Measurements from ENCODE around the gene MAST2.
"Not testable (repeated sequence)": the region's sequence is repeated elsewhere in the genome, so short reads cannot be mapped to it uniquely, and the experiment has no call there.

The MAST2 gene

GRCh38 chr1:45848714-45849113 is 45.3 kb downstream of the MAST2 start:
- no peak overlapping the region for H3K4me3 ChIP-seq (ENCODE audit: low read length)
- no peak for DNase-seq (ENCODE audit: low read depth, low spot score)

DNA sequence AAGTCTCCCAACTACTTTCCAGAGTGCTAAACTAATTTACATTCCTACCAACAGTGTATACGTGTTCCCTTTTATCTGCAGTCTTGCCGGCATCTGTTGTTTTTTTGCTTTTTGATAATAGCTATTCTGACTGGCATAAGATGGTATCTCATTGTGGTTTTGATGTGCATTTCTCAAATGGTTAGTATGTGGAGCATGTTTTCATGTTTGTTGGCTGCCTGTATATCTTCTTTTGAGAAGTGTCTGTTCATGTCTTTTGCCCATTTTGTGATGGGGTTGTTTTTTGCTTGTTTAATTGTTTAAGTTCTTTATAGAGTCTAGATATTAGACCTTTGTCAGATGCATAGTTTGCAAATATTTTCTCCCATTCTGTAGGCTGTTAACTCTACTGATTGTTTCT is 46.6 kb downstream of the MAST2 start:
- DNase-seq (ENCODE audit: low read depth, low spot score) = no peak
- no peak overlapping the region for H3K4me3 ChIP-seq (ENCODE audit: low read length)

DNA sequence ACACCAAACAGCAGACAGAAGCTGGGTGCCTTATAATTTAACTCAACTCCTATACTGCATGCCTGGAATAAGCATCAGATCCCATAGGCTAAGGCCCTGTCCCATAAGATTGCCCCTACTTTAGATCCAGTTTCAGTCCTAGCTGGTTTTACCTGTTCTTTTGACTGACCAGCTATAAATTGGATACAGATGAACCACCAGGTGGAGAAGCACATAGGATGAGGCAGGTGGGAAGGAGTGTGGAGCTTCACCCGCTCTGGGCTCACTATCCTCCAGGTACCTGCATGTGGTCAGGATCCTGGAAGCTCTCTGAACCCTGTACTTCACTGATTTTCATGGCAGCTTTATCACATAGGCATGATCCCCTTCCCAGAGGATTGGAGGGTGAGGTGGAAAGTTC is 51.3 kb downstream of the MAST2 start:
- H3K4me3 ChIP-seq (ENCODE audit: low read length) = no peak overlapping the region
- DNase-seq (ENCODE audit: low read depth, low spot score) = no peak

DNA sequence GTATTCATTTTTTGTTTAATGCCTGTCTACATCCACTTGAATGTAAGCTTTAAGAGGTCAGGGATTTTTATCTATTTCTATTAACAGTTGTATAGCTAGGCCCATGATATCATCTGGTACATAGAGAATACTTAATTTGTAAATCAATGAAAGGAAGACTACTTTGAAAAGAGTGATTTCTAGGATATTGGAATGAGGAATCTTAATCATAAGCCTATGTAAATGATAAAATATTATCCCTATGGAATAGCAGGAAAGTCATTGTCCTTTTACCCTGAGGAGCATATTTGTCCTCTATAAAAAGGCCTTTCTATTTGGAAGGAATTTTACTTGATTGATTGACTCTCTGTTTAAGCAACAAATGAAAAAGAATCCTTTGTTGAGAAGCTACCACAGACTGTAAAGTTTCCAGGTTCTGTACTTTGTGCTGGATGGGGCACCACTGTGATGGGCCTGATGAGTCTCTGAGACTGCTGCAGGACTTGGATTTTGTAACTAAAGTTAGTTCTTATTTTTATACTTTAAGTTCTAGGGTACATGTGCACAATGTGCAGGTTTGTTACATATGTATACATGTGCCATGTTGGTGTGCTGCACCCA is 53.8 kb downstream of the MAST2 start:
- no peak for DNase-seq (ENCODE audit: low read depth, low spot score)
- H3K4me3 ChIP-seq (ENCODE audit: low read length) = no peak overlapping the region

DNA sequence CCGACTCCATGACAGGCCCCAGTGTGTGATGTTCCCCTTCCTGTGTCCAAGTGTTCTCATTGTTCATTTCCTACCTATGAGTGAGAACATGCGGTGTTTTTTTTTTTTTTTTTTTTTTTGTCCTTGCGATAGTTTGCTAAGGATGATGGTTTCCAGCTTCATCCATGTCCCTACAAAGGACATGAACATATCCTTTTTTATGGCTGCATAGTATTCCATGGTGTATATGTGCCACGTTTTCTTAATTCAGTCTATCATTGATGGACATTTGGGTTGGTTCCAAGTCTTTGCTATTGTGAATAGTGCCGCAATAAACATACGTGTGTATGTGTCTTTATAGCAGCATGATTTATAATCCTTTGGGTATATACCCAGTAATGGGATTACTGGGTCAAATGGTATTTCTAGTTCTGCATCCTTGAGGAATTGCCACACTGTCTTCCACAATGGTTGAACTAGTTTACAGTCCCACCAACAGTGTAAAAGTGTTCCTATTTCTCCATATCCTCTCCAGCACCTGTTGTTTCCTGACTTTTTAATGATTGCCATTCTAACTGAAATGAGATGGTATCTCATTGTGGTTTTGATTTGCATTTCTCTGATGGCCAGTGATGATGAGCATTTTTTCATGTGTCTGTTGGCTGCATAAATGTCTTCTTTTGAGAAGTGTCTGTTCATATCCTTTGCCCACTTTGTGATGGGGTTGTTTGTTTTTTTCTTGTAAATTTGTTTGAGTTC is 54.5 kb downstream of the MAST2 start:
- H3K4me3 ChIP-seq (ENCODE audit: low read length); DNase-seq (ENCODE audit: low read depth, low spot score): not testable (repeated sequence)

- no peak overlapping the region for H3K4me3 ChIP-seq (ENCODE audit: low read length)
- no peak for DNase-seq (ENCODE audit: low read depth, low spot score)
These were observed 55.8 kb downstream of the MAST2 start for GRCh38 chr1:45859221-45859620.

DNA sequence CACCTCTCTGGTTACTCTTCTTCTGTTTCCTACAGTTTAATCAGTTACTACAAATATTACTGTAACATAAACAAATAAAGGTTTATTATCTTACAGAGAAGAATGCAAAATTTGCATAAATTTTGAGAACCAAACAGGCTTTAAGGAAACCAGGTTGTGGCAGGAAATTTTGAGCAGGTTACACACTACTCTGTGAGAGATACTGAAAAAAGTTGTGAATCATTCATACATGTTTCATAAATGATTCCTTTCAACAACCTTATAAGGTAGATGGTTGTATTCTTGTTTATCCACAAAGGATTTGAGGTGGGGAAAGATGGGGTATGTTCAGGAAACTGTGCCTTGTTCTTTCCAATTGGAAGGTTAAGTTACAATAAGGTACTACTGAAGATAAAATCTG is 58.6 kb downstream of the MAST2 start:
- no peak overlapping the region for H3K4me3 ChIP-seq (ENCODE audit: low read length)
- no peak for DNase-seq (ENCODE audit: low read depth, low spot score)

DNA sequence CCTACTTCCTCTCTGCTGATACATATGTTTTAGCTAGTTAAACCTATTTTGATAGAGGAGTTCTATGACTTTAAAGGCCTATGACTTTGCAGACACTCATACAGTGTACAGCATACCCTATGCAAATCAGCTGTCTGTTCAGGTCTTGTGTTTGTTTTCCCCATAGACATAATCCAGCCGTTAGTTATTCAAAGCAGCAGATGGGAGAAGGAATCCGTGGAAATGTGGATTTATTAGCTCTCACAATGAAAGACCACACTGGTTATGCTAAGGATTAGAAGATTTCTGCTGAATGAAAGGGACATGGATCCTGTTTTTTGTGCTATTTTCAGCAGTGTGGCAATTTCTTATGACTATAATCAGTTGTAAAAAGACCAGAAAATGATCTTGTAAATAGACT is 59.8 kb downstream of the MAST2 start:
- H3K4me3 ChIP-seq (ENCODE audit: low read length) = no peak overlapping the region
- no peak for DNase-seq (ENCODE audit: low read depth, low spot score)

DNA sequence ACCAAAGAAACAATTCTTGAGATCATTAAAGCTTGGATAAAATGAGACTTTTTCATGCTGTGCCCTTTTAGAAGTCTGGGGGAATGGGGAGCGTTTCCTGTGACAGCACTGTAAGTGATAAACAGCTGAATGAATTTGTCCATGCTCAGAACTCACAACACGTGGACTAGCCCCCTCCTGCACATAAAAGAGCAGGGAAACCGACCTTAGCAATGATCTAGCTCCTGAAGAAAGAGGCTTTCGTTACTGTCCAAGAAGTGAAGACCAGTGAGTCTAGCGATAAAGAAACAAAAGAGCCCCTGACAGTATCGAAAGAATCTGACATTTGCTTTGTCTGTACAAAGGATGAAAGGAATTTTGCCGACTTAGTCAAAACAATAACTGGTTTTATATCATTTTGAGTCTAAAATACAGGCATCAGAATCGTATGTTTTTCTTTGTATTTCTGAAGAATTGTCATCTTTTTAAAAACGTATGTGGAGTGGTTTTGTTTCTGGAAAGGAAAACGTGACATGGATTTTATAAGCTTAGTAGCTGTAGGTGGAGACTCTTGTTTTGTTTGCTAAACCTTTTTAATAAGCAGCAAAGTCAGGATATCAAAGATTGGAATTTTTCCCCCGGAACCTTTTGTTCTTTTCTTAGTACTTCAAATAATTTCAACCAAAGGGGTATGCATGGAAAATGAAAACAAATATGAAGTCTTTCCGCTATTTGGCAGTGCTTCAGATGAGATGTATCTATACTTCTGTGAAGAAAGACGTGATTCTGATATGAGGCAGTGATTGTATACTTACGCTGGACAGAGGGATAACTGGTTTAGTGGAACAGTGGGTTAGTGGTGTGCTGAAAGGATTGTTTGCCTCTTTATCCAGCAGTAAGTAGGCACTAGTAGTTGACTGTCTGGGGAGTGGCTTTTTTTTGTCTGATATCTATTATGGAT is 61.0 kb downstream of the MAST2 start:
- no peak for DNase-seq (ENCODE audit: low read depth, low spot score)

GRCh38 chr1:45867697-45868348 is 64.4 kb downstream of the MAST2 start:
- peak; percentile 62 for DNase-seq (ENCODE audit: low read depth, low spot score)
- H3K4me3 ChIP-seq (ENCODE audit: low read length) = no peak overlapping the region

More for the DNA sequence above, 61.0 kb downstream of the MAST2 start:
- H3K4me3 ChIP-seq (ENCODE audit: low read length) = no peak overlapping the region

DNA sequence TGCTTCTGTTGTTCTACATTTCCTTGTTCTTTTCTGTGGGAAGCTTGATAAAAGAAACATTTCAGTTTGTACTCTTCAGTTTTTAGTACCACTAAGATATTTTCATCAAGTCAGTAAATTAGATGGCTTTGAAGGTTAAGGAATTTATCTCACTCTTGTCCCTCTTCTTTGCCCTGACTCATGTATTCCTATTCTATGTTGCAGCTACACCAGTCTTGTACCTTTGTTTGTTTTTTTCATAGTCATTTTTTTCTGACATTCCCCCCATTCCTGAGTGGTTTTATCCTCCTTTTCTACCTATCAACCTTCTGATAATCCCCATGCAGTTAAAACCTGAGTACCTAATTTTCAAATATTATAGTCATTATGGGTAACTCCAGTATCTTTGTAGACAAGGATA is 65.4 kb downstream of the MAST2 start:
- H3K4me3 ChIP-seq (ENCODE audit: low read length) = no peak overlapping the region
- DNase-seq (ENCODE audit: low read depth, low spot score) = no peak

GRCh38 chr1:45870500-45870899 is 67.1 kb downstream of the MAST2 start:
- no peak for DNase-seq (ENCODE audit: low read depth, low spot score)
- H3K4me3 ChIP-seq (ENCODE audit: low read length) = no peak overlapping the region

- not testable (repeated sequence) for H3K4me3 ChIP-seq (ENCODE audit: low read length); DNase-seq (ENCODE audit: low read depth, low spot score)
These were observed 68.9 kb downstream of the MAST2 start for GRCh38 chr1:45872173-45872801.

DNA sequence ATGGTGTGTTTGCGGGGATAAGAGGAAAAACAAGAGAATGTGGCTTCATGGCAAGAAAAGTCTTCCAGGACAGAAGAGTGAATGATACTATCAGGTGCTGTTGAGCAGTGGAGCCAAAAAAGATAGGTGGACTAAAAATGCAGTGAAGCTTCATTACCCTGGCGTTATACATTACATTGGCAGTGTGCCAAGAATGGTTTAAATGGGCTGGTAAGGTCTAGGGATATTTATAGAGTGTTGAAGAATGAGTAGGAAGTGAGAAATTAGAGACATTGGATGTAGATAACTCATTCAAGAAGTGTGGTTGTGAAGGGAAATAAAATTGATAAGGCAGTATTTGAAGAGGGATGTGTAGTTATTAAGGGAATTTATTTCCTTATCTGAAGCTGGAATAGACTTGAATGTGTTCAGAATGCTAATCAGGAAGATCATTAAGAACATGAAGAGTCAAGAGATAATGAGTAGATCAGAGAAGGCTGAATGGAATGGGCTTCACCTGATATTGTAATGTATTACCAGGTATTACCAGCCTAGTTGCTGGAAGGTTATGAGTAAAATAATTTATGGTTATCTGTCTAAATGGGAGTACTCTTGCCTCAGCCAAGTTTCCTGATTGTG is 72.7 kb downstream of the MAST2 start:
- no peak overlapping the region for H3K4me3 ChIP-seq (ENCODE audit: low read length)
- no peak for DNase-seq (ENCODE audit: low read depth, low spot score)

GRCh38 chr1:45877264-45877663 is 73.9 kb downstream of the MAST2 start:
- H3K4me3 ChIP-seq (ENCODE audit: low read length) = no peak overlapping the region
- DNase-seq (ENCODE audit: low read depth, low spot score) = no peak

- no peak overlapping the region for H3K4me3 ChIP-seq (ENCODE audit: low read length)
- DNase-seq (ENCODE audit: low read depth, low spot score) = no peak
These were observed 76.6 kb downstream of the MAST2 start for GRCh38 chr1:45879885-45880598.

DNA sequence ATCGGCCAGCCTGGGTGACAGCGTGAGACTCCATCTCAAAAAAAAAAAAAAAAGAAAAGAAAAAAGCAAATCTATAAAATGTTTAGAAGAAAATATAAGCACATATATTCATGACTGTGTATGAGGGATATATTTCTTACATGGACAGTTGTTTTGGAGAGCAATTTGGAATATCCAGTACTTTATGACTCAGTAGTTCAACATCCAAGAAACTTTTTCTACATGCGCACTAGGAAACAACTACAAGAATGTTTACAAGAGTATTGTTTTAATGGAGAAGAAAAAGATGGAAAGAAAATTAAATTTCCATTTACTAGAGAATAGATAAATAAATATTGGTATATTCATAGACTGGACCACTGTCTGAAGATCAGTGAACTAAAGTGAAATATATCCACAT is 77.5 kb downstream of the MAST2 start:
- no peak for DNase-seq (ENCODE audit: low read depth, low spot score)
- no peak overlapping the region for H3K4me3 ChIP-seq (ENCODE audit: low read length)

- no peak overlapping the region for H3K4me3 ChIP-seq (ENCODE audit: low read length)
- no peak for DNase-seq (ENCODE audit: low read depth, low spot score)
These were observed 80.2 kb downstream of the MAST2 start for GRCh38 chr1:45883658-45884057.
